ENCODE measurements around the gene BMPR2.

DNA sequence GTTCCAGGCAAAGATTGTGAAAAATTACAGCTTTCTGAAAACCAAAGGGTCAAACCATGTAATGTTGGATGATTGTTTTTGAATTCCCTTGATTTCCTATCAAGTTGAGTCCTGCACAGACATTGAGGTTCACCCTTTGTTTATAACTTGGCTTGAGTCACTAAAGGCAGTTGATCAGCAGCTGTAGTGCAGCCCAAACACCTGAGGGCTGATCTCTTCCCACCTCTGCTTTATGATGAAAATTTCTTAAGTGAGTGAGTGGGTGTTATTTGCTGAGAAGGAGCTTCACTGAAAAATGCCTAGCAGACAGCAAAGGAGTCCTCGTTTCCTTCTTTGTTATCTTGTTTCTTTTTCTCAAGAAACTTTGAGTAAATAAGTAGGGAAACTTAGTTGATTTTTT is 31.9 kb upstream of the BMPR2 start:
- TF ChIP-seq SMC3 (IDR thresholded peaks at IDR 0.05; ENCODE audit: low read depth, low read length) = no peak
- TF ChIP-seq, protein P1, sequence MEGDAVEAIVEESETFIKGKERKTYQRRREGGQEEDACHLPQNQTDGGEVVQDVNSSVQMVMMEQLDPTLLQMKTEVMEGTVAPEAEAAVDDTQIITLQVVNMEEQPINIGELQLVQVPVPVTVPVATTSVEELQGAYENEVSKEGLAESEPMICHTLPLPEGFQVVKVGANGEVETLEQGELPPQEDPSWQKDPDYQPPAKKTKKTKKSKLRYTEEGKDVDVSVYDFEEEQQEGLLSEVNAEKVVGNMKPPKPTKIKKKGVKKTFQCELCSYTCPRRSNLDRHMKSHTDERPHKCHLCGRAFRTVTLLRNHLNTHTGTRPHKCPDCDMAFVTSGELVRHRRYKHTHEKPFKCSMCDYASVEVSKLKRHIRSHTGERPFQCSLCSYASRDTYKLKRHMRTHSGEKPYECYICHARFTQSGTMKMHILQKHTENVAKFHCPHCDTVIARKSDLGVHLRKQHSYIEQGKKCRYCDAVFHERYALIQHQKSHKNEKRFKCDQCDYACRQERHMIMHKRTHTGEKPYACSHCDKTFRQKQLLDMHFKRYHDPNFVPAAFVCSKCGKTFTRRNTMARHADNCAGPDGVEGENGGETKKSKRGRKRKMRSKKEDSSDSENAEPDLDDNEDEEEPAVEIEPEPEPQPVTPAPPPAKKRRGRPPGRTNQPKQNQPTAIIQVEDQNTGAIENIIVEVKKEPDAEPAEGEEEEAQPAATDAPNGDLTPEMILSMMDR (conservative IDR thresholded peaks at IDR 0.05; ENCODE audit: low read depth, low read length) = no peak
- TF ChIP-seq MAZ (IDR thresholded peaks at IDR 0.05; ENCODE audit: borderline replicate concordance, low read depth, low read length) = no peak
- TF ChIP-seq CHD1 (IDR thresholded peaks at IDR 0.05; ENCODE audit: low read depth, low read length) = no peak
- no peak for TF ChIP-seq MXI1 (IDR thresholded peaks at IDR 0.05; ENCODE audit: borderline replicate concordance, low read depth, low read length)
- TF ChIP-seq, protein P2, sequence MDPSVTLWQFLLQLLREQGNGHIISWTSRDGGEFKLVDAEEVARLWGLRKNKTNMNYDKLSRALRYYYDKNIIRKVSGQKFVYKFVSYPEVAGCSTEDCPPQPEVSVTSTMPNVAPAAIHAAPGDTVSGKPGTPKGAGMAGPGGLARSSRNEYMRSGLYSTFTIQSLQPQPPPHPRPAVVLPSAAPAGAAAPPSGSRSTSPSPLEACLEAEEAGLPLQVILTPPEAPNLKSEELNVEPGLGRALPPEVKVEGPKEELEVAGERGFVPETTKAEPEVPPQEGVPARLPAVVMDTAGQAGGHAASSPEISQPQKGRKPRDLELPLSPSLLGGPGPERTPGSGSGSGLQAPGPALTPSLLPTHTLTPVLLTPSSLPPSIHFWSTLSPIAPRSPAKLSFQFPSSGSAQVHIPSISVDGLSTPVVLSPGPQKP (IDR thresholded peaks at IDR 0.05; ENCODE audit: borderline replicate concordance, low read depth, low read length) = no peak
- no peak for TF ChIP-seq RCOR1 (IDR thresholded peaks at IDR 0.05; ENCODE audit: insufficient replicate concordance, low read length)
- no peak for TF ChIP-seq BHLHE40 (IDR thresholded peaks at IDR 0.05; ENCODE audit: low read depth, low read length)
- no peak for TF ChIP-seq CEBPB (IDR thresholded peaks at IDR 0.05; ENCODE audit: low read depth, low read length)
